T-helper 1 cell (primary cell): ENCODE results near the gene ACTR6.
"Not testable (repeated sequence)": the region's sequence is repeated elsewhere in the genome, so short reads cannot be mapped to it uniquely, and the experiment has no call there.

ENCODE experiments used
- DNase-seq, 5 donors: peaks; one replicate each; pipeline ENCODE4 v3.0.0-alpha.2; 2012 to 2020

ACTR6 gene

GRCh38 chr12:100222173-100222572 lies 21.6 kb downstream of the ACTR6 start:
- not testable (repeated sequence) for DNase-seq

GRCh38 chr12:100225491-100225890 lies 24.9 kb downstream of the ACTR6 start:
- no peak for DNase-seq

GRCh38 chr12:100229036-100229635 lies 28.5 kb downstream of the ACTR6 start:
- peak in 1 of 5 donors; percentile 8 for DNase-seq

- no peak for DNase-seq
Observed at GRCh38 chr12:100229876-100230275, 29.3 kb downstream of the ACTR6 start.

- DNase-seq = not testable (repeated sequence)
Observed at GRCh38 chr12:100231873-100232272, 31.3 kb downstream of the ACTR6 start.

GRCh38 chr12:100234166-100234565 lies 33.6 kb downstream of the ACTR6 start:
- DNase-seq = no peak

- DNase-seq = peak in 1 of 5 donors; percentile 25
Observed at GRCh38 chr12:100234591-100235304, 34.1 kb downstream of the ACTR6 start.

GRCh38 chr12:100238801-100239200 lies 38.2 kb downstream of the ACTR6 start:
- no peak for DNase-seq

- no peak for DNase-seq
Observed at GRCh38 chr12:100239589-100239988, 39.0 kb downstream of the ACTR6 start.

GRCh38 chr12:100243137-100243536 lies 42.5 kb downstream of the ACTR6 start:
- DNase-seq = no peak

- DNase-seq = no peak
Observed at GRCh38 chr12:100247765-100248164, 47.1 kb downstream of the ACTR6 start.

- DNase-seq = no peak
Observed at GRCh38 chr12:100248886-100249285, 48.3 kb downstream of the ACTR6 start.

- DNase-seq = no peak
Observed at GRCh38 chr12:100249941-100250340, 49.3 kb downstream of the ACTR6 start.

GRCh38 chr12:100251917-100252316 lies 51.3 kb downstream of the ACTR6 start:
- DNase-seq = no peak

GRCh38 chr12:100253437-100253836 lies 52.8 kb downstream of the ACTR6 start:
- no peak for DNase-seq

GRCh38 chr12:100254876-100255275 lies 54.3 kb downstream of the ACTR6 start:
- no peak for DNase-seq

GRCh38 chr12:100258127-100258526 lies 57.5 kb downstream of the ACTR6 start:
- DNase-seq = no peak

GRCh38 chr12:100263131-100263530 lies 62.5 kb downstream of the ACTR6 start:
- no peak for DNase-seq

GRCh38 chr12:100265107-100265506 lies 64.5 kb downstream of the ACTR6 start:
- DNase-seq = not testable (repeated sequence)

- DNase-seq = no peak
Observed at GRCh38 chr12:100265732-100266584, 65.3 kb downstream of the ACTR6 start.

- DNase-seq = peak in 4 of 5 donors; percentile 85 to 94 (median 88)
Observed at GRCh38 chr12:100266585-100266834, 65.9 kb downstream of the ACTR6 start.

- DNase-seq = peak; percentile 84 to 95 (median 90)
Observed at GRCh38 chr12:100266835-100267602, 66.4 kb downstream of the ACTR6 start, which contains the start of the genes DEPDC4 and SCYL2. Gene DEPDC4 (minus strand): TSS chr12:100267079. CDS start chr12:100267076, 3 bp downstream. Gene SCYL2 (plus strand): TSS chr12:100267177. CDS start chr12:100282971, 15,794 bp downstream.
